Activated CD8-positive, alpha-beta T cell treated with anti-CD3 and anti-CD28 coated beads, Interleukin-2, amount 10 ng/mL, durations not matched to agents 7 days and 5 days (primary cell): ENCODE measurements around the gene OSTM1. TPM values are rescaled to one million over a fixed set of nuclear protein-coding genes. Genes with fewer than 3 reads are reported as not detected.
A peak's percentile ranks its signal among the peaks of the same experiment; 100 is the strongest.
"Not testable (repeated sequence)": the region's sequence is repeated elsewhere in the genome, so short reads cannot be mapped to it uniquely, and the experiment has no call there.

Source experiments
- ATAC-seq: fragments of 150-1000 bp; cut with Tn5 transposase; one replicate; pipeline ENCODE4 v1.10.0; 2021; ENCODE audit warnings: moderate library complexity
- CTCF ChIA-PET: fragments of 350-600 bp; sonication (Branson Sonifier 250); formaldehyde crosslinking; loops from one replicate; lab custom pipeline; 2021; ENCODE audit warnings: antibody characterized with exemption; lab: Charles Lee
- POLR2A ChIA-PET: fragments of 350-600 bp; sonication (Branson Sonifier 250); formaldehyde crosslinking; loops from one replicate; lab custom pipeline; 2021; ENCODE audit warnings: antibody characterized with exemption; lab: Charles Lee
- DNase-seq: peaks from one replicate; pipeline ENCODE4 v3.0.0-alpha.2; 2020
- H3K27ac Mint-ChIP-seq: one replicate; pipeline ENCODE4 v1.8.0; 2021; ENCODE audit warnings: mild to moderate bottlenecking, mixed read lengths
- H3K27me3 Mint-ChIP-seq: one replicate; pipeline ENCODE4 v1.8.0; 2021; ENCODE audit warnings: low read depth, mixed read lengths
- H3K36me3 Mint-ChIP-seq: one replicate; pipeline ENCODE4 v1.8.0; 2021; ENCODE audit warnings: low read depth, mixed read lengths
- H3K4me1 Mint-ChIP-seq: one replicate; pipeline ENCODE4 v1.8.0; 2021; ENCODE audit warnings: low read depth, mixed read lengths
- H3K4me3 Mint-ChIP-seq: one replicate; pipeline ENCODE4 v1.8.0; 2021; ENCODE audit warnings: mild to moderate bottlenecking, mixed read lengths
- H3K9me3 Mint-ChIP-seq: one replicate; pipeline ENCODE4 v1.8.0; 2022; ENCODE audit warnings: mixed read lengths; ENCODE audit not compliant: insufficient read depth
- total RNA-seq, 2 experiments: library from RNA; stranded (reverse); gene quantifications; one replicate each; pipeline ENCODE4 v1.2.3, GENCODE V29; 2021

OSTM1 gene
- total RNA-seq, 2 experiments from 2014 or later, result 25.2 to 25.5 TPM

DNA sequence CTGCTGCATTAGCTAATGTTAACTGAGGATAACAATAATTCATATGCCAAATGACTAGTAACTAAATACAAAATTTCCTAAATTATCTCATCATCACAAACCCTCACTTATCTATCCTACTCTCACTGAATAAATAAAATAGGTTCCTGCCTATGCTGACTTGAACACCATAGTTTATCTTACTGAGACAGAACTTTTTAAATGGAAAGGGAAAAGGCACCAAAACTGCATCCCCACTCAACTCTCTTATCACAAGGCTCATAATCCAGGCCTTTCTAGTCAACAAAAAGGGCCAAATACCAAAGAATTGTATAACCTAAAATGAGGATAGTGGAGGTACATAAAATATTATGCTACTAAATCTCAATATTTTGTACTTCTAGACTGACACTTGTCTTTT, 23.1 kb downstream of the OSTM1 start:
- Mint-ChIP-seq H3K4me3 (no peak overlapping the region), H3K4me1 (no peaks in the 10 kb centered on the region), H3K27ac (no peak overlapping the region), H3K36me3 (peaks cover 10% of the 10 kb centered on the region), H3K27me3 (no peaks in the 10 kb centered on the region), H3K9me3 (no peaks in the 10 kb centered on the region)
- no peak for ATAC-seq
- ChIA-PET POLR2A (no interaction called here), CTCF (interaction anchor here (2.6 kb wide), 1 partner anchor 13 kb away, joined by 11 read pairs; no protein-coding TSS in a partner anchor)
- no peak for DNase-seq

DNA sequence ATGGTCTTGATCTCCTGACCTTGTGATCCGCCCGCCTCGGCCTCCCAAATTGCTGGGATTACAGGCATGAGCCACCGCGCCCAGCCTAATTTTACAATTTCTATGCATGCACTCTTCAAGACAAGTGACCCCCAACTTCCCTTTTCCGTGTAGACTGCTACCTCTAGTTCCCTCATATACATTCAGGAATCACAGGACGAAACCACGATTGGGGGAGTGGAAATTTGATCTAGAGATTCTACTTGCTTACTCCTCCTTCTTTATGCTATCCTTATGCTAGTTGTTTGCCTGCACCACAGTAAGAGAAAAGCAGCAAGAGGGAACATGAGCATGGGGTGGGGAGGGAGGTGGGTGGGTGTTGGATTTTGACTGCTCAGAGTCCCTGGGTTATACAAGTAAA, 34.9 kb downstream of the OSTM1 start:
- Mint-ChIP-seq H3K27ac (no peak overlapping the region), H3K27me3 (no peaks in the 10 kb centered on the region), H3K9me3 (no peaks in the 10 kb centered on the region), H3K36me3 (peaks cover 32% of the 10 kb centered on the region), H3K4me1 (no peaks in the 10 kb centered on the region), H3K4me3 (no peak overlapping the region)
- no peak for ATAC-seq
- no peak for DNase-seq
- ChIA-PET POLR2A (no interaction called here), CTCF (interaction anchor here (3.9 kb wide), 1 partner anchor 10 kb away, joined by 19 read pairs; no protein-coding TSS in a partner anchor)

DNA sequence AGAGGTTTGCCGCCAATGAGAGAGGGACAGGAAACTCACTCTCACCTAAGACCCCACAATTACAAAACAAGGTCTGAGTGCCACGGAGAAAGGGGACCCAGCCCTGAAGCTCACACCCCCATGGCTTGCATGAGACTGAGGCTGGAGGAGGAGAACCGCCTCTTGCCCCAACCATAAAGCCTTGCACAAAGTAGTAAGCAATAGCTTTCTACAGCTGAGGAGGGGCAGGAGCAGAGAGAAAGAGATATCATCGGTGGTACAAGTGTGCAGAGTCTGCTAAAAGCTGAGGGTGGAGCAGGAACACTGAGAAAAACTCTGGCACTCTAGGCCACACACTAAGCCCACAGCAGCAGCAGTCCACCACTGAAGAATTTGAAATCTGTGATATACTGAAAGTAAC, 37.7 kb downstream of the OSTM1 start:
- Mint-ChIP-seq H3K27ac (peak overlapping the region; percentile 30), H3K4me1 (no peaks in the 10 kb centered on the region), H3K27me3 (no peaks in the 10 kb centered on the region), H3K9me3 (no peaks in the 10 kb centered on the region), H3K4me3 (no peak overlapping the region), H3K36me3 (peaks cover 35% of the 10 kb centered on the region)
- DNase-seq (no peak), ATAC-seq (no peak)
- ChIA-PET CTCF (no interaction called here), POLR2A (no interaction called here)

DNA sequence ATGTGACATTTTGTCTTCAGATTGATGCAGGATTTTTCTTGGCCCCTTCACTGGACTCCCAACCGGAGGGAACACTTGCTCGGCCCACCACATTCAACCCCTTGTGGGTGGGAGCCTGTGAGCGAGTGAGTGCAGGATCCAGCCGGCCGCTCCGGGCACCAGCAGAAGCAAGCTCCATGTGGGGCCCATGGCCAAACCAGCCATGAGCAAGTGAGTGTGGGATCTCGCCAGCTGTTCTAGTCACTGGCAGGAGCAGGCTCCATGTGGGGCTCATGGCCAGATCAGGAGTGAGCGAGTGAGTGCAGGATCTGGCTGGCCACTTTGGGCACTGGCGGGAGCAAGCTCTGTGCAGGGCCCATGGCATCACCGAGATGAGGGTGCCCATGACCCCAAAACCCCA, 42.6 kb downstream of the OSTM1 start:
- POLR2A ChIA-PET, result interaction anchor here (0.6 kb wide), 1 partner anchor 13 kb away, joined by 3 read pairs; no protein-coding TSS in a partner anchor

DNA sequence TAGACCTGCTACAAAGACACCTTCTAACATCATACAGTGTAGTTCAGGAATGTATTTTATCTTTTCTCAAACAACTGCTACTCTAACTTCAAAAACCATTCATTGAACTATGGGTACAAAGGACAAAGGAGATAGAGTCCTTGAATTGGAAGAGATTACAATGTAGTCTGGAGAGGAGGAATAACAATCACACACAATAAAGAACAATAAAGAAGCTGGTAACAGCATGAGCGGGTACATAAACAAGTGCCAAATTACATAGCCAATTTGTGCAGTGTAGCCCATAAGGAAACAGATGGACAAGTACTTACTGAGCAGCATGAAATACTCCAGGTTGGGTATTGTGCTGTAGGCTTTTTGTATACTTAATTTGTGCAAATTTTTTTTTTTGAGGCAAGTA, 44.3 kb downstream of the OSTM1 start:
- Mint-ChIP-seq H3K4me3 (no peak overlapping the region), H3K27ac (no peak overlapping the region), H3K36me3 (peaks cover 7% of the 10 kb centered on the region), H3K27me3 (no peaks in the 10 kb centered on the region), H3K4me1 (no peaks in the 10 kb centered on the region), H3K9me3 (no peaks in the 10 kb centered on the region)
- DNase-seq (no peak), ATAC-seq (no peak)
- POLR2A ChIA-PET, result no interaction called here
- CTCF ChIA-PET, result no interaction called here

More for the DNA sequence above, 42.6 kb downstream of the OSTM1 start:
- no peak for DNase-seq
- no peak overlapping the region for H3K27ac Mint-ChIP-seq
- no peaks in the 10 kb centered on the region for H3K27me3 Mint-ChIP-seq
- CTCF ChIA-PET, result no interaction called here
- no peaks in the 10 kb centered on the region for H3K9me3 Mint-ChIP-seq
- H3K36me3 Mint-ChIP-seq, result peaks cover 12% of the 10 kb centered on the region
- H3K4me3 Mint-ChIP-seq, result no peak overlapping the region
- ATAC-seq, result no peak
- H3K4me1 Mint-ChIP-seq, result no peaks in the 10 kb centered on the region

DNA sequence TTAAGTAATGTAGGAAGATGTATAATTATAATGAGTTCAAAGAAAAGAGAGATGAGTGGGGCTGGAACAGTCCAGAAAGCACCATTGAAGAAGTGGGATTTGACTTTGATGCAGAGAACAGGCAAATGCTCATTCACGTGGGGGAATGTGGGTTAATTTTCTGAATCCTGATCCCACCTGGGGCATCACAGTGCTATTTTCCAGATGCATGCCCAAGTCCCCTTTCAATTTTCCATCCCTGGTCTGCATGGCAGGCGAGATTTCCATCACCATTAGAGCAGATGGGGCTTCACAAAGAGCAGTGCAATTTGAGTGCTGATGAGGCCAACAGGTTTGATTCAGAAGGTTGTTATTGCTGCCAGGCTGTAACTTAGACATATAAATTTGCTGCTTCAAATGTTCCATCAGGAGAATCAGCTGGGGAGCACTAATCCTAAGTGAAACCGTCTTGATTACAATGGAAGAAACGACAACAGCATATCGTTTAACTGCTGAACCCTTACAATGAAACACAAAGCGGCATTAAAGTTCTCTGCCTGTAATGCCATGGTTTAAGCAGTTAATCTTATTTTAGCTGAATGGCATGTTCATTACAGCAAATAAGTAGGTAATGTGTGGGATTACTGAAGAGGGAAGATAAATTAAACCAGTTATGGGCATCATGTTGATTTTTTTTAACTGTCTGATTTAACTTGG, 45.2 kb downstream of the OSTM1 start:
- DNase-seq, result no peak
- Mint-ChIP-seq H3K36me3 (peaks cover 7% of the 10 kb centered on the region), H3K27ac (no peak overlapping the region), H3K27me3 (no peaks in the 10 kb centered on the region), H3K4me1 (no peaks in the 10 kb centered on the region), H3K4me3 (no peak overlapping the region), H3K9me3 (no peaks in the 10 kb centered on the region)
- POLR2A ChIA-PET, result no interaction called here
- CTCF ChIA-PET, result no interaction called here
- no peak for ATAC-seq

DNA sequence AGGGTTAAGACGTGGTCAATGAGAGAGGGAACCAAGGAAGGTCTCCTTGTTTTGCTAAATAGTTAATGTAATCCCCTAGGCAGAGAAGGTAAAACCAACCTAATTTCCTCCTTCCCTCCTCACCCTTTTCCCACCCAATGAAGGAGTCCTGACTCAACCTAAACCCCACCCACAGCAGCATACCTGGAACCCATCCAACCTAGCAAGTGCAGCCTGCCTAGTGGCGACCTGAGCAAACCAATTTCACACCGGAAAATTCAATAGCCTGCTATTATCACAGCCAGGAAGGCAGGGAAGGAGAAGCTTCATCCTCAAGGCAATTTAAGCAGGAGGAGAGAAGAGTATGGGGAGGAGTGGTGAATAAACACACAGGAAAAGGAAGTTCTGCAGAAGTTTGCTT, 46.9 kb downstream of the OSTM1 start:
- Mint-ChIP-seq H3K4me1 (no peaks in the 10 kb centered on the region), H3K27ac (no peak overlapping the region), H3K4me3 (no peak overlapping the region), H3K27me3 (no peaks in the 10 kb centered on the region), H3K9me3 (no peaks in the 10 kb centered on the region), H3K36me3 (peaks cover 3% of the 10 kb centered on the region)
- ATAC-seq (no peak), DNase-seq (no peak)
- POLR2A ChIA-PET, result no interaction called here
- CTCF ChIA-PET, result no interaction called here

DNA sequence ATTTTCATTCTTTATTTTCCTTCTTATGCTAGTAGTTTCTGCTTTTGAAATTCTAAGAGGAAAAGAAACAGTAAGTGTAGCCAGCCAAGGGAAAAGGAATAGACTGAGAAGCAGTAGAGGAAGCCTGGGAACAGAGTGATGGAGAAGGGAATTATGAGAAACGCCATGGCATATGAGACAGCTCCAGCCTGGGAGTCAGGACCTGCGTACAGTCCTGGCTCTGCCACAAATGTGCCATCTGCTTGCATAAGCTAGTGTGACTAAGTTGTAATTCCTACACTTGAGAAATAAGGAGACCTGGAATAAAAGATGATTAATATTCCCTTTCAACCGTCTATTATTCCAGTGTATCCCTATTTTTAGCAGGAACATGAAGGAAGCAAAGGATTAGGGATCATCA, 47.5 kb downstream of the OSTM1 start:
- no peak for ATAC-seq
- Mint-ChIP-seq H3K27ac (no peak overlapping the region), H3K4me3 (no peak overlapping the region), H3K9me3 (no peaks in the 10 kb centered on the region), H3K4me1 (no peaks in the 10 kb centered on the region), H3K27me3 (no peaks in the 10 kb centered on the region), H3K36me3 (peaks cover 3% of the 10 kb centered on the region)
- POLR2A ChIA-PET, result interaction anchor here (0.5 kb wide), 1 partner anchor 452 kb away, joined by 4 read pairs; no protein-coding TSS in a partner anchor
- CTCF ChIA-PET, result no interaction called here
- DNase-seq, result no peak

DNA sequence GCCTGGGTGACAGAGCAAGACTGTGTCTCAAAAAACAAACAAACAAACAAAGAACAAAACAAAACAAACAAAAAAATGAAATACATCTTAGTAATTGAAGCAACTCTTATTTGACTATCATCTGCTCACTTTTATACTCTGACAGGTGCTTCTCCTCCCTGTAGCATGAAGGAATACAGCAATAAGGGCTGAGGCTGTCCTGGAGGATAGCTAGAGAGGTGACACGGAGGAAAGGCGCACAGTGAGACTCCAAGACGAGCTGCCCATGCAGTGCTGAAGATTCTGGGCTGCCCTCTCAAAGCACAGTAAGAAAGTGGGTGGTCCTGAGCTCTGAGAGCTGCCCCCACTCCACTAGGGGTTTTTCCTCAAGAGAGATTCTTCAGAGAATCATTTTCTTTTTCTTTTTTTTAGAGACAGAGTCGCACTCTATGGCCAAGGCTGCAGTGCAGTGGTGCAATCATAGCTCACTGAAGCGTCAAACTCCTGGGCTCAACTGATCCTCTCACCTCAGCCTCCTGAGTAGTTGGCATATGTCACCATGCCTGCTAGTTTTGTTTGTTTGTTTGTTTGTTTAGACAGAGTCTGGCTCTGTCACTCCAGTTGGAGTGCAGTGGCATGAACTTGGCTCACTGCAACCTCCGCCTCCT, 50.0 kb downstream of the OSTM1 start:
- DNase-seq (no peak), ATAC-seq (no peak)
- H3K4me1 Mint-ChIP-seq, result no peaks in the 10 kb centered on the region
- no peaks in the 10 kb centered on the region for H3K27me3 Mint-ChIP-seq
- no peaks in the 10 kb centered on the region for H3K36me3 Mint-ChIP-seq
- H3K9me3 Mint-ChIP-seq, result no peaks in the 10 kb centered on the region
- no peak overlapping the region for H3K27ac Mint-ChIP-seq
- CTCF ChIA-PET, result interaction anchor here (1.6 kb wide), 1 partner anchor 86 kb away, joined by 3 read pairs; no protein-coding TSS in a partner anchor
- H3K4me3 Mint-ChIP-seq, result no peak overlapping the region
- POLR2A ChIA-PET, result no interaction called here

DNA sequence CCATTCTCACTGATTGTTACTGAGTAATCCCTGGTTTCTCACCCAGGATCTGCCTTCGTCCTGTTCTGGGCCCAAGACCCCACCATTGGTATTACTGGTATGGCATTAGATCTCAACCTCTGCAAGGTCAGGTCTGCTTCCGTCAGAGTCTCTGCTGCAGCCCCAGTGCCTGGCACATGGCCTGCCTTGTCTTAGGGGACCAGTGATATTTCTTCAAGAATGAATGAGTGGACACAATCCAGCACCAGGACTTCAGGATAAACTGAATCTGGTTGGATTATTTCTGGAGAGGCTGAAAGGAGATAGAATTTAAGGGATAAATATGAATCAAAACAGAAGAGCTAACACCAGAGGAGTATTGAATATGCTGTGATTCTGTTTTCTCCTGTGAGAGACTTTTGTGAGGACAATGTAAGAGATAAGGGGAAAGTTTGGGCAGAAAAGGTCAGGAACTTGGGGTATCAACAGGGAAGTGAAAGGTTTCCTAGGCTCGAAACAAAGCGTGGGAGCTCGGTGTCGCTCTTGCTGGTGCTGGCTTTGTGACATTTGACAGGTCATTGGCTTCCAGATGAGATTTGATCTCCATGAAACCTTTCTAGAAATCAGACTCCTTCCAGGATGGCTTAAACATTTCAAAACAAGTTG, 53.9 kb downstream of the OSTM1 start:
- Mint-ChIP-seq H3K27me3 (peaks cover 2% of the 10 kb centered on the region), H3K4me3 (no peak overlapping the region), H3K9me3 (no peaks in the 10 kb centered on the region), H3K4me1 (no peaks in the 10 kb centered on the region), H3K36me3 (no peaks in the 10 kb centered on the region), H3K27ac (no peak overlapping the region)
- ChIA-PET POLR2A (interaction anchor here (0.6 kb wide), 1 partner anchor 607 kb away, joined by 3 read pairs; no protein-coding TSS in a partner anchor), CTCF (no interaction called here)
- DNase-seq (no peak), ATAC-seq (no peak)

DNA sequence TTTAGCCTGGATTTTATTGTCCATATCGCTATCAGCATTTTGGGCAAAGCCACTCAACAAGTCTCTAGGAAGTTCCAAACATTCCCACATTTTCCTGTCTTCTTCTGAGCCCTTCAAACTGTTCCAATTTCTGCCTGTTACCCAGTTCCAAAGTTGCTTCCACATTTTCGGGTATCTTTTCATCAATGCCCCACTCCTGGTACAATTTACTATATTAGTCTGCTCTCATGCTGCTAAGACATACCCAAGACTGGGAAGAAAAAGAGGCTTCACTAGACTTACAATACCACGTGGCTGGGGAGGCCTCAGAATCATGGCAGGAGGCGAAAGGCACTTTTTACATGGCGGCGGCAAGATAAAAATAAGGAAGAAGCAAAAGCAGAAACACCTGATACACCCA, 58.3 kb downstream of the OSTM1 start:
- ATAC-seq, H3K27ac Mint-ChIP-seq, H3K27me3 Mint-ChIP-seq, CTCF ChIA-PET, H3K9me3 Mint-ChIP-seq, H3K4me3 Mint-ChIP-seq, H3K36me3 Mint-ChIP-seq, H3K4me1 Mint-ChIP-seq, POLR2A ChIA-PET, DNase-seq: not testable (repeated sequence)
